Activated naive CD8-positive, alpha-beta T cell treated with anti-CD3 and anti-CD28 coated beads, Interleukin-2, amount 50 U/mL, for 24 hours (primary cell): ENCODE measurements around the gene TENM4.

Experiments used
- ATAC-seq: fragments of 150-1000 bp; cut with Tn5 transposase; one replicate; pipeline ENCODE4 v1.10.0; 2021
- DNase-seq: peaks from one replicate; pipeline ENCODE4 v3.0.0; 2021
- H3K27ac Mint-ChIP-seq: one replicate; pipeline ENCODE4 v1.8.0; 2021; ENCODE audit warnings: mild to moderate bottlenecking, mixed read lengths
- H3K27me3 Mint-ChIP-seq: one replicate; pipeline ENCODE4 v1.8.0; 2021; ENCODE audit warnings: mixed read lengths
- H3K36me3 Mint-ChIP-seq: one replicate; pipeline ENCODE4 v1.8.0; 2021; ENCODE audit warnings: low read depth, mixed read lengths
- H3K4me1 Mint-ChIP-seq: one replicate; pipeline ENCODE4 v1.8.0; 2021; ENCODE audit warnings: mixed read lengths
- H3K4me3 Mint-ChIP-seq: one replicate; pipeline ENCODE4 v1.8.0; 2021; ENCODE audit warnings: mild to moderate bottlenecking, moderate library complexity, mixed read lengths
- H3K9me3 Mint-ChIP-seq: one replicate; pipeline ENCODE4 v1.8.0; 2021; ENCODE audit warnings: mixed read lengths

The TENM4 gene

GRCh38 chr11:78773492-78773891, 667.3 kb downstream of the TENM4 start:
- H3K27ac Mint-ChIP-seq: no peak overlapping the region
- H3K9me3 Mint-ChIP-seq: no peaks in the 10 kb centered on the region
- no peak for ATAC-seq
- H3K4me3 Mint-ChIP-seq: no peak overlapping the region
- no peak for DNase-seq
- H3K36me3 Mint-ChIP-seq: no peaks in the 10 kb centered on the region
- no peaks in the 10 kb centered on the region for H3K4me1 Mint-ChIP-seq
- peaks cover under 1% of the 10 kb centered on the region for H3K27me3 Mint-ChIP-seq

DNA sequence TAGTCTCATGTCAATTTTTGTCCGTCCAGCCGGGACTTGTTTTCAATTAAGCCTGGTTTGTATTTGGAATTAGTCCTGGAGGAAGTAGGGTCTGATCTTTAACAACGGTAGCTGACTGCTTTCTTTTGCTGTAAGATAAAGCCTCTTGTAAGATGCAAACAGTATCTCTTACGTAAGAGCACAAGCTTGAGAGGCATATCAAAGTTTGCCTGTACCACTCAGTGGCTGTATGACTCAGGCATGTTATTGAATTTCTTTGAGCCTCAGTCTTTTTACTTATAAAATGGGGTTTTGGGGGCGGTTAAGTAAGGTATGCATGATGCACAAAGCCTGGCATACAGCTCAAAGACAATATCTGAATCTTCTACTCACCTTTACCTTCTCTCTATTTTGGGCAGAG, 667.8 kb downstream of the TENM4 start:
- no peaks in the 10 kb centered on the region for H3K9me3 Mint-ChIP-seq
- H3K27me3 Mint-ChIP-seq: no peaks in the 10 kb centered on the region
- H3K27ac Mint-ChIP-seq: no peak overlapping the region
- no peaks in the 10 kb centered on the region for H3K36me3 Mint-ChIP-seq
- no peak for ATAC-seq
- H3K4me1 Mint-ChIP-seq: no peaks in the 10 kb centered on the region
- H3K4me3 Mint-ChIP-seq: no peak overlapping the region
- no peak for DNase-seq

DNA sequence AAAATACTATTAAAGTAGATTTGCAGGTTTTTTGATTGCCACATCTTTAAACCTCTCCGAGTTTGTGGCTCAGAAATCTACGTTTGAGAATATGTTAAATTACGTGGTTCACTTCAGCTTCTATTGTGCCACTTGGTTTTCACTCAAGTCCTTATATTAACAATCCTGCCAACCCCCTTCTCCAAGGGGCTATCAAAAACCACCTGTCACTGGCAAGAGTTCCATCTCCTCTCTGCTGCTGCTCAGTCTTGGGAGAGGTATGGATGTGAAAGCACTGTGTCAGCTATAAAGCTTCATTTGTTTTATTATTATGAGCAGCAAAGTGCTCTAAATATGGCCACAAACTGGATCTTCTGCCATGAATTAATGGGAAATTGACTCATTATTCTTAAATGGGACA, 668.6 kb downstream of the TENM4 start:
- no peak overlapping the region for H3K4me3 Mint-ChIP-seq
- no peak for ATAC-seq

GRCh38 chr11:78770931-78771330, 669.9 kb downstream of the TENM4 start:
- ATAC-seq (no peak), DNase-seq (no peak)
- Mint-ChIP-seq H3K27ac (no peak overlapping the region), H3K9me3 (no peaks in the 10 kb centered on the region), H3K27me3 (no peaks in the 10 kb centered on the region), H3K4me3 (no peak overlapping the region), H3K4me1 (no peaks in the 10 kb centered on the region), H3K36me3 (no peaks in the 10 kb centered on the region)

More for the DNA sequence above, 668.6 kb downstream of the TENM4 start:
- no peak for DNase-seq
- H3K36me3 Mint-ChIP-seq: no peaks in the 10 kb centered on the region
- no peaks in the 10 kb centered on the region for H3K27me3 Mint-ChIP-seq
- H3K9me3 Mint-ChIP-seq: no peaks in the 10 kb centered on the region
- H3K4me1 Mint-ChIP-seq: no peaks in the 10 kb centered on the region
- H3K27ac Mint-ChIP-seq: no peak overlapping the region

DNA sequence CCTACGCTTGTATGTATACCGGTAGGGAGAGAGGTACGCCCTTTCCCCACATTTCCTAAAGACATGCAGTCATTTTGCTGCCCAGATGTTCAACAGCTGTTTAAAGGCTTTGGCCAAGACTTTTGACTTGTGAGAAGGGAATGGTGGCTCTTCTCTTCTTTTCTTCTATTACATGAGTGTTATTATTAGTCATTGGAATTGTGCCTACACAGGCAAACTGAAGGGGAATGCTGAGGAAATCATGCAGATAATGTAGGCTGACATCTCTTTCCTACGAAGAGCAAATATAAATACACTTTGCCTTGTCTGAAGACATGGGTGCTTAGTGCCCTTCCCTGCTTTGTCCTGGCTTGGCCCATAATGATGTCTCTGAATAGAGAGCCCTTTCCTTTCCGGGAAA, 671.9 kb downstream of the TENM4 start:
- H3K27ac Mint-ChIP-seq: no peak overlapping the region

DNA sequence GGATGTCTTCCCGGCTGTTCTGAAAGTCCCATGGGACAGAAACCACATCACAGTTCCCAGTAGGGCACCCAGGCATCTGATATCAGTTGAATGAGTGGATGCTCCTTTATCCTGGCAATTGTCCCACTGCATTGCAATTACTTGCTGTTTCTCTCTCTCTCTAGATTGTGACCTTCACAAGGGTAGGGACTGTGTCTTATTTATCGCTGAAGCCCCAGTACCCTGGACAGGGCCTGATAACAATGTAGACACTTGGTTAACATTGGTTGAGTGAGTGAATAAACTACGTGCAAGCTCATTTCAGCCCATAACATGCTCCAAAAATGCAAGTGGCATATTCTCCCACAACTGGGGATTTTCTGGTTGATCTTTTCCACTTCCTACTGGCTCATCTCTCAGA, 672.5 kb downstream of the TENM4 start:
- H3K27me3 Mint-ChIP-seq: no peaks in the 10 kb centered on the region
- no peaks in the 10 kb centered on the region for H3K36me3 Mint-ChIP-seq
- no peaks in the 10 kb centered on the region for H3K4me1 Mint-ChIP-seq
- DNase-seq (no peak), ATAC-seq (no peak)
- no peaks in the 10 kb centered on the region for H3K9me3 Mint-ChIP-seq
- no peak overlapping the region for H3K4me3 Mint-ChIP-seq
- H3K27ac Mint-ChIP-seq: no peak overlapping the region

More for the DNA sequence above, 671.9 kb downstream of the TENM4 start:
- Mint-ChIP-seq H3K36me3 (no peaks in the 10 kb centered on the region), H3K9me3 (no peaks in the 10 kb centered on the region), H3K4me1 (no peaks in the 10 kb centered on the region), H3K4me3 (no peak overlapping the region), H3K27me3 (no peaks in the 10 kb centered on the region)
- DNase-seq (no peak), ATAC-seq (no peak)

DNA sequence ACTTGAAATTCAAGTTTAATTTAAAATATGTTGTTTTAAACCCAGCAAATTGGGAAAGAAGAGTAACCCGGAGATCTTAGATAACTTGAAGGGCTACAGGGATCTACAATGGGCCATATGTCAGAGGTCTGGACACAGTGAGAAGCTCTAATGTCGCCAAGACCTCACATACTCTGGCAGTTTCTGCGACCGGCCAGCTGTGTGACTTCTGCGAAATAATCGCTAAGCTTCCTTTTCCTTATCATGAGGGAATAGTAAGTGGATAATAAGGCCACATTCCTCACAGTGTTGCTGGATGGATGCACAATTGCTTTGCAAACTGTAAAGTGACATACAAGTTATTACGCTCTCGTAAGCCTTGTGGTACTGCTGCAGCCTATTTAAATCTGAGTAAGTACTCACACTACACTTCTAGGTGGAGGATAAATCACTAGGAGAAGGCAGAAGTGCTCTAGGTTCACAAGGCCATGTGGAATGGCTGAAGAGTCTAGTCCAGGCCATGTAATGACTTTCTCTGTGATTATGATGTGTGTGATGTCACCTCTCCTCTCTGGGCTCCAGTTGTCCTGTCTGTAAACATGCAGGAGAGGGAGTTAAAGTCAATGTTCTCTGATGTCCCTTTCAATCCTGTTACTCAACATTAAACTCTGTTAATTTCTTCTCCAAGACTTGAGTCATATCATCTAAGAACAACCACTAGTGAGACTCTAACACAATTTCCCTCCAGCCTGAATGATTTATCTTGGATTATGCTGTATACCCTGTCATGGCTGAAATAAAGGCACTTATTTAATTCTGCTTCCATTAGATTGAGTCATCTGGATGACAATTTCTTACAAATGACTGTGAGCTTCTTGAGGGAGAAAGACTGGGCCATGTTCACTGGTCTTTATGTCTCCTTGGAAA, 673.5 kb downstream of the TENM4 start:
- ATAC-seq (no peak), DNase-seq (no peak)
- Mint-ChIP-seq H3K4me1 (no peaks in the 10 kb centered on the region), H3K9me3 (no peaks in the 10 kb centered on the region), H3K27ac (no peak overlapping the region), H3K36me3 (no peaks in the 10 kb centered on the region), H3K27me3 (no peaks in the 10 kb centered on the region), H3K4me3 (no peak overlapping the region)

DNA sequence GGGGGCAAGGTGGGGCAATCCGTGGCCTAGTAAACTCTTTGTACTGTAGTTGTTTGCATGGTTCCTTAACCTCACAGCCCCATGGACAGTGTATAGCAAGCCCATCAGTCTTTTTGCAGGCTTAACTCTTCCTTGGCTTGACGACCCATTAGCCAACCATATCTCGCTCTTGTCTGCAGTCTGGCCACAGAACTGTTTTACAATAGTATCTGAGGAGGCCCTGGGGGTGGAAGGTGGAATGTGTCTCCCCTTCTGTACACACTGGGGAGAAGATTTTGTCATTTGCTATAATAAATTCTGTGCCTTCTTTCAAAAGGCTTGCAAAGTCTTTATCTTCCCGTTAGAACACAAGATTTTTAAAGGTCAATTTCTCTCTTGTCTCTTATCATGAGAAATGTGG, 675.9 kb downstream of the TENM4 start:
- H3K27me3 Mint-ChIP-seq: no peaks in the 10 kb centered on the region
- no peak overlapping the region for H3K4me3 Mint-ChIP-seq
- H3K27ac Mint-ChIP-seq: no peak overlapping the region
- no peaks in the 10 kb centered on the region for H3K36me3 Mint-ChIP-seq
- ATAC-seq (no peak), DNase-seq (no peak)
- no peaks in the 10 kb centered on the region for H3K4me1 Mint-ChIP-seq
- no peaks in the 10 kb centered on the region for H3K9me3 Mint-ChIP-seq

DNA sequence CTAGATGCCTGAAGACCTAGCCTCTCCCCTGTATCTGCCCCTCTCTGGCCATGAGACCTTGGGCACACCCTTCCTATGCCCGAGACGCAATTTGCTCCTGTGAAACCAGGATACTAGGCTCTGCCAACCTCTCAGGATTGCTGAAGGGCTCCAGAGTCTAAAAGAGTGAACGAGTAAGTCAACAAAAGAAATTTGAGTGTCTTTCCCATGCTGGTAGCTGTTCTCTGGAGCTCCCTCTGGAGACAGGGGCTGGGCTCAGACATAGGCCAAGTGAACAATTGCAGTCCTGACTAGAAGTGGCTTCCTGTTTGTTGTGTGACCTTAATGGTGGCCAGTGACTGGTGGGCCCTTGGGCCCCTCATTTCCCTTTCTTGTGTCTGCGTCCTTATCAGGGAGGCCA, 677.2 kb downstream of the TENM4 start:
- ATAC-seq (no peak), DNase-seq (no peak)
- Mint-ChIP-seq H3K27ac (no peak overlapping the region), H3K4me1 (no peaks in the 10 kb centered on the region), H3K9me3 (no peaks in the 10 kb centered on the region), H3K27me3 (peaks cover 2% of the 10 kb centered on the region), H3K36me3 (no peaks in the 10 kb centered on the region), H3K4me3 (no peak overlapping the region)

DNA sequence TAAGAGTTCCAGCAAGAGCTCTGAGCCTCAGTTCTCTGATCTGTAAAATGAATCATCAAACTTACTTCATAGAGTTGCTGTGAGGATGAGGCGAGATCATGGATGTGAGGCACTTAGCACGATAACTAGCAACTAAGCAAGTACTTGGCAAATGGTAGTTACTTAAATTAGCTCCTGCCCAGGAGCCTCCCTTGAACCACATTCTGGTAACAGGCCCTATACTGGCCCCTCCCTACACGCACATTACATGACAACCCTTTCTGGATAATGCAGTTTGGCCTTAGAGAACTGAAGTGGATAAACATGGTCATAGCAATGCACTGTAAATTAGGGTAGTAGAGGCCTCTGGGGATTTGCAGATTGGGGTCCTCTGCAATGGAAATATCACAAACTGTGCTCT, 678.7 kb downstream of the TENM4 start:
- Mint-ChIP-seq H3K9me3 (no peaks in the 10 kb centered on the region), H3K4me1 (no peaks in the 10 kb centered on the region), H3K27ac (no peak overlapping the region), H3K4me3 (no peak overlapping the region), H3K27me3 (peaks cover 5% of the 10 kb centered on the region), H3K36me3 (no peaks in the 10 kb centered on the region)
- ATAC-seq (no peak), DNase-seq (no peak)

GRCh38 chr11:78759071-78759470, 681.8 kb downstream of the TENM4 start:
- no peaks in the 10 kb centered on the region for H3K4me1 Mint-ChIP-seq
- no peak overlapping the region for H3K4me3 Mint-ChIP-seq
- DNase-seq (no peak), ATAC-seq (no peak)
- peaks cover 8% of the 10 kb centered on the region for H3K27me3 Mint-ChIP-seq
- H3K9me3 Mint-ChIP-seq: no peaks in the 10 kb centered on the region
- H3K36me3 Mint-ChIP-seq: no peaks in the 10 kb centered on the region
- no peak overlapping the region for H3K27ac Mint-ChIP-seq

DNA sequence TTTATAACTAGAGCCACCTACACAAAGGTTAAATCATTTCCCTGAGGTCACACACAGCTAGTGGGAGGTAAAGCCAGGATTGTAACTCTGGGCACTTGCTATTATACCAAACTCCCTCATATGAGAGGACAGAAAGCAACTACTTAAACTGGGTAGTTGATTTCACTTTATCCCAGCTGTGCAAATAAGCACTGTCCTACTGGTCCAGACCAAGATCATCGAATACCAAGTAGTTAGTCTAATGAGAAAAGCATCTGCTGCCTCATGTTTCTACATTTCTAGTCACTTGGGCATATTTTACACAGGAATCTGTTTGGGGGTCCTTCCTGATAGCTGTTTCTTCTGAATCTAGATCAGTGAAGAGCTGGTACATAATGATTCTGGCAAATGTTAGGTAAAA, 687.5 kb downstream of the TENM4 start:
- Mint-ChIP-seq H3K4me1 (no peaks in the 10 kb centered on the region), H3K27ac (no peak overlapping the region), H3K4me3 (no peak overlapping the region), H3K27me3 (peaks cover 20% of the 10 kb centered on the region), H3K36me3 (no peaks in the 10 kb centered on the region), H3K9me3 (no peaks in the 10 kb centered on the region)
- ATAC-seq: no peak
- DNase-seq: no peak

- no peak for ATAC-seq
- Mint-ChIP-seq H3K4me3 (no peak overlapping the region), H3K27ac (no peak overlapping the region), H3K36me3 (no peaks in the 10 kb centered on the region), H3K9me3 (no peaks in the 10 kb centered on the region), H3K27me3 (peaks cover 20% of the 10 kb centered on the region), H3K4me1 (no peaks in the 10 kb centered on the region)
- DNase-seq: no peak
Measured at GRCh38 chr11:78752494-78752893, 688.3 kb downstream of the TENM4 start.

DNA sequence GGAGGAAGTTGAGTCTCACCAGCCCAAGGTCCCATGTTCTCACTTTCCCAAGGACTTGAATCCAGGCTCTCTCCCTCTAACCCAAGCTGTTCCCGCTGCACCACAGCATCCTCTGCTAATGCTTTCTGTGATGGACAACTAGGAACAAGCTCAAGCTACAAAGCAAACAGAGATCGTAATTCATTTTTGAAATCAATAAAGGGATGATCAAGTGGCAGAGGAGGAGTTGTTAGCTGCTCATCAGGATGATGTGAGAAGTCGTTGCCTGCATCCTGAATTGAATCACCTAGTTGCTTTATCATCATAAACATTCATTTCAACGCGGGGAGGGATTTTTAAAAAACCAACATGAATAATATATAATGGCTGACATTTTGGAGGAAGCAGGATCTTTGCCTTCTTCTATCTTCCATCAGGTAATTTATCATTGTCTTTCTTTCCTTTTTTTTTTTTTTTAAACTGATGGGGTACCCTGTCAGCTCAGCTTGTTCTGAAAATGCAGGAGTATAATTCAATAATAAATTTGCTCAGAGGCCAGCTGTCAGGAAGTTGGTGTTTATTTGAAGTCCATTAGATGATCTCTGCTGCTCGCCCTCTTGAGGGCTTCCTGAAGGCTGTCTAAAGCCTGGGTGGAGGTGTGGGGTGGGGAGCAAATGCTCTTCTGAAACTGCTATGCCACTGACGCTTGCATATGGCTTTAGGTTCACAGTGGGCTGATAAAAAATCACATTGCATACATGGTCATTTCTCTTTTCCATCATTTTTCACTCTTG, 691.7 kb downstream of the TENM4 start:
- no peak overlapping the region for H3K4me3 Mint-ChIP-seq
- no peaks in the 10 kb centered on the region for H3K4me1 Mint-ChIP-seq
- H3K27me3 Mint-ChIP-seq: peaks cover 19% of the 10 kb centered on the region
- H3K27ac Mint-ChIP-seq: no peak overlapping the region
- ATAC-seq (no peak), DNase-seq (no peak)
- no peaks in the 10 kb centered on the region for H3K9me3 Mint-ChIP-seq
- no peaks in the 10 kb centered on the region for H3K36me3 Mint-ChIP-seq

- Mint-ChIP-seq H3K36me3 (no peaks in the 10 kb centered on the region), H3K4me1 (no peaks in the 10 kb centered on the region), H3K27ac (no peak overlapping the region), H3K27me3 (peaks cover 10% of the 10 kb centered on the region), H3K4me3 (no peak overlapping the region), H3K9me3 (no peaks in the 10 kb centered on the region)
- DNase-seq (no peak), ATAC-seq (no peak)
Measured at GRCh38 chr11:78744949-78745348, 695.9 kb downstream of the TENM4 start.
